H1 (cell line): Measurements from ENCODE around the gene DHRS13. TPM values are rescaled to one million over a fixed set of nuclear protein-coding genes. Genes with fewer than 3 reads are reported as not detected.
A peak's percentile ranks its signal among the peaks of the same experiment; 100 is the strongest.

ENCODE experiments used
- CTCF ChIA-PET: fragments of 300-600 bp; sonication (Branson Sonifier 250); formaldehyde crosslinking; loops from one replicate; lab custom pipeline; 2021; ENCODE audit not compliant: partially characterized antibody; lab: Charles Lee
- POLR2A ChIA-PET: fragments of 300-600 bp; sonication (Branson Sonifier 250); formaldehyde crosslinking; loops from one replicate; lab custom pipeline; 2021; ENCODE audit warnings: inconsistent platforms; ENCODE audit not compliant: partially characterized antibody; lab: Charles Lee
- DNase-seq, 2 experiments: peaks; one replicate each; pipeline versions ENCODE4 v3.0.0 to v3.0.0-alpha.2; 2010 to 2022; ENCODE audit warnings: low spot score in 2 of 2, low read depth in 1 of 2, mixed read lengths in 1 of 2
- FAIRE-seq: peaks from 2 replicates; lab custom pipeline; 2011; peaks lifted over from hg19 to GRCh38; lab: Jason Lieb, UNC
- H2AFZ ChIP-seq: 2 replicates; pipeline ENCODE4 v1.8.1; 2012; ENCODE audit warnings: low read length, inconsistent platforms
- H2AK5ac ChIP-seq: 2 replicates; pipeline ENCODE4 v1.6.1; 2013; ENCODE audit warnings: low read depth, low read length
- H2BK120ac ChIP-seq: replicated peaks from 2 replicates; pipeline ENCODE3; 2013; ENCODE audit warnings: low read depth, low read length, inconsistent platforms
- H2BK12ac ChIP-seq: 2 replicates; pipeline ENCODE4 v1.6.1; 2013; ENCODE audit warnings: low read depth, low read length
- H2BK15ac ChIP-seq: 2 replicates; pipeline ENCODE4 v1.6.1; 2013; ENCODE audit warnings: low read length
- H2BK20ac ChIP-seq: 2 replicates; pipeline ENCODE4 v1.6.1; 2013; ENCODE audit warnings: low read length
- H2BK5ac ChIP-seq: 2 replicates; pipeline ENCODE4 v1.6.1; 2013; ENCODE audit warnings: low read depth, low read length
- H3K14ac ChIP-seq: 2 replicates; pipeline ENCODE4 v1.6.1; 2013; ENCODE audit warnings: inconsistent platforms; ENCODE audit not compliant: insufficient read length
- H3K18ac ChIP-seq: 2 replicates; pipeline ENCODE4 v1.6.1; 2013; ENCODE audit warnings: low read length; ENCODE audit errors: extremely low read depth
- H3K23ac ChIP-seq: 2 replicates; pipeline ENCODE4 v1.6.1; 2013; ENCODE audit warnings: inconsistent platforms; ENCODE audit not compliant: insufficient read length
- H3K23me2 ChIP-seq: 2 replicates; pipeline ENCODE4 v1.6.1; 2013; ENCODE audit warnings: low read depth, low read length
- H3K27ac ChIP-seq: 2 replicates; pipeline ENCODE4 v1.6.1; 2011; ENCODE audit warnings: low read depth, low read length, inconsistent platforms
- H3K27me3 ChIP-seq, 4 experiments: replicated peaks in 1 of 4; 1 replicate in 1 of 4; 2 replicates in 3 of 4; pipeline versions ENCODE4 v1.6.1 to v1.8.1; 2011 to 2013; ENCODE audit warnings: low read length in 3 of 4, mild to moderate bottlenecking in 3 of 4, inconsistent platforms in 2 of 4, mixed read lengths in 2 of 4, moderate library complexity in 1 of 4; ENCODE audit not compliant: control insufficient read depth in 3 of 4, insufficient read depth in 3 of 4; ENCODE audit errors: extremely low read depth in 1 of 4
- H3K36me3 ChIP-seq, 4 experiments: 2 replicates each; pipeline versions ENCODE4 v1.6.1 to v1.8.1; 2011 to 2013; ENCODE audit warnings: mild to moderate bottlenecking in 4 of 4, low read length in 3 of 4, moderate library complexity in 2 of 4, control low read depth in 1 of 4, inconsistent platforms in 1 of 4; ENCODE audit not compliant: insufficient read depth in 4 of 4, control insufficient read depth in 2 of 4
- H3K4ac ChIP-seq: replicated peaks from 2 replicates; pipeline ENCODE3; 2013; ENCODE audit warnings: low read length, low read depth, mixed read lengths, inconsistent platforms; ENCODE audit not compliant: insufficient read length
- H3K4me1 ChIP-seq, 4 experiments: replicated peaks in 1 of 4; 1 replicate in 1 of 4; 2 replicates in 3 of 4; pipeline versions ENCODE4 v1.6.1 to v1.8.1; 2011 to 2013; ENCODE audit warnings: low read length in 3 of 4, inconsistent platforms in 2 of 4, mixed read lengths in 1 of 4; ENCODE audit not compliant: insufficient read depth in 4 of 4, control insufficient read depth in 3 of 4
- H3K4me2 ChIP-seq, 2 experiments: 2 replicates each; pipeline versions ENCODE4 v1.6.1 to v1.8.1; 2011 to 2013; ENCODE audit warnings: low read depth in 2 of 2, low read length in 2 of 2, control low read depth in 1 of 2, inconsistent platforms in 1 of 2, mild to moderate bottlenecking in 1 of 2; ENCODE audit not compliant: insufficient read depth in 1 of 2
- H3K4me3 ChIP-seq, 4 experiments: fragments of 200-600, 300-600 bp in 1 of 4; sonication (generic), shearing (Covaris generic), sonication (Bioruptor Twin) in 1 of 4; 2 replicates each; pipeline versions ENCODE4 v1.5.1 to v1.8.1; 2011 to 2016; ENCODE audit warnings: low read length in 4 of 4, low read depth in 3 of 4, control low read depth in 2 of 4, inconsistent platforms in 2 of 4, mild to moderate bottlenecking in 2 of 4, mixed read lengths in 1 of 4, moderate library complexity in 1 of 4; ENCODE audit not compliant: insufficient read depth in 2 of 4; ENCODE audit errors: extremely low read depth in 1 of 4
- H3K56ac ChIP-seq: replicated peaks from 2 replicates; pipeline ENCODE3; 2013; ENCODE audit warnings: low read depth, mild to moderate bottlenecking, mixed read lengths, low read length, inconsistent platforms; ENCODE audit not compliant: insufficient read length
- H3K79me1 ChIP-seq: 2 replicates; pipeline ENCODE4 v1.6.1; 2013; ENCODE audit warnings: low read depth, low read length, control low read depth
- H3K79me2 ChIP-seq, 2 experiments: 2 replicates each; pipeline versions ENCODE4 v1.6.1 to v1.8.1; 2012 to 2013; ENCODE audit warnings: low read length in 2 of 2, mild to moderate bottlenecking in 2 of 2, inconsistent platforms in 1 of 2; ENCODE audit not compliant: insufficient read depth in 2 of 2, control insufficient read depth in 1 of 2
- H3K9ac ChIP-seq, 4 experiments: replicated peaks in 1 of 4; 1 replicate in 1 of 4; 2 replicates in 3 of 4; pipeline versions ENCODE4 v1.6.1 to v1.8.1; 2011 to 2013; ENCODE audit warnings: low read depth in 3 of 4, low read length in 3 of 4, control low read depth in 2 of 4, mild to moderate bottlenecking in 2 of 4, moderate library complexity in 2 of 4, inconsistent platforms in 1 of 4; ENCODE audit errors: extremely low read depth in 1 of 4
- H3K9me3 ChIP-seq, 2 experiments: 2 replicates each; pipeline versions ENCODE4 v1.6.1 to v1.8.1; 2012 to 2013; ENCODE audit warnings: mild to moderate bottlenecking in 2 of 2, moderate library complexity in 2 of 2, control low read depth in 1 of 2, inconsistent platforms in 1 of 2, low read depth in 1 of 2, low read length in 1 of 2, mixed read lengths in 1 of 2; ENCODE audit not compliant: insufficient read depth in 2 of 2
- H4K20me1 ChIP-seq, 2 experiments: replicated peaks in 1 of 2; 2 replicates each; pipeline versions ENCODE3 to v1.8.1; 2011 to 2013; ENCODE audit warnings: inconsistent platforms in 2 of 2, low read length in 2 of 2, mild to moderate bottlenecking in 1 of 2; ENCODE audit not compliant: insufficient read depth in 2 of 2, control insufficient read depth in 1 of 2
- H4K5ac ChIP-seq: 2 replicates; pipeline ENCODE4 v1.6.1; 2013; ENCODE audit warnings: low read length, low read depth, mixed read lengths, inconsistent platforms; ENCODE audit not compliant: insufficient read length
- H4K8ac ChIP-seq: 2 replicates; pipeline ENCODE4 v1.8.0; 2013; ENCODE audit warnings: mild to moderate bottlenecking, moderate library complexity, low read length, inconsistent platforms; ENCODE audit not compliant: insufficient read depth; ENCODE audit errors: extremely low read depth
- H4K91ac ChIP-seq: replicated peaks from 2 replicates; pipeline ENCODE3; 2013; ENCODE audit warnings: low read length, mixed read lengths, inconsistent platforms; ENCODE audit not compliant: insufficient read length
- POLR2A ChIP-seq, 2 experiments: IDR thresholded peaks; 1 replicate in 1 of 2; 2 replicates in 1 of 2; pipeline ENCODE4 v1.6.1; 2011; ENCODE audit warnings: low read depth in 2 of 2, low read length in 2 of 2, mild to moderate bottlenecking in 2 of 2; ENCODE audit errors: control extremely low read depth in 1 of 2
- SP1 ChIP-seq: IDR thresholded peaks from 2 replicates; pipeline ENCODE4 v1.6.1; 2011; ENCODE audit warnings: low read depth, low read length
- WGBS, 2 experiments: shearing (Covaris generic) in 1 of 2; methylation state at CpG; one replicate each; pipeline versions ENCODE4 v1.1.6 to v1.1.7; 2013 to 2015; ENCODE audit warnings: low lambda C conversion rate in 2 of 2, mixed read lengths in 2 of 2, inconsistent platforms in 1 of 2, low coverage in 1 of 2, missing lambda C conversion rate in 1 of 2; ENCODE audit not compliant: insufficient replicate concordance in 2 of 2, insufficient coverage in 1 of 2, insufficient read length in 1 of 2; ENCODE audit errors: extremely low coverage in 1 of 2, missing lambda C conversion rate in 1 of 2; 5-methylcytosine and 5-hydroxymethylcytosine counted together
- polyA plus RNA-seq, 7 experiments: library from polyadenylated mRNA; depleted of rRNA in 3 of 7; stranded (reverse) in 5 of 7; unstranded in 2 of 7; fragments of >200 nt in 5 of 7; fragments of 200-250 nt in 2 of 7; gene quantifications; 1 replicate in 5 of 7; 2 replicates in 1 of 7; 4 replicates in 1 of 7; pipeline versions ENCODE4 v1.2.1 to v1.2.3, GENCODE V29; 2011 to 2013; ENCODE audit warnings: missing spikeins in 2 of 7, mixed read lengths in 2 of 7
- total RNA-seq: library from RNA; stranded (reverse); fragmentation: NEBNext Ultra II Directional; extraction: Animal tissue kit (Norgen Biotek cat#: 25700); gene quantifications from 2 replicates; pipeline ENCODE4 v1.2.1, GENCODE V29; 2021

Gene DHRS13
- total and polyA plus RNA-seq, 2 of the 8 experiments (the other 6 are each of a cell fraction or from before 2014, with no cell fraction given): 23.7 to 30.0 TPM

DNA sequence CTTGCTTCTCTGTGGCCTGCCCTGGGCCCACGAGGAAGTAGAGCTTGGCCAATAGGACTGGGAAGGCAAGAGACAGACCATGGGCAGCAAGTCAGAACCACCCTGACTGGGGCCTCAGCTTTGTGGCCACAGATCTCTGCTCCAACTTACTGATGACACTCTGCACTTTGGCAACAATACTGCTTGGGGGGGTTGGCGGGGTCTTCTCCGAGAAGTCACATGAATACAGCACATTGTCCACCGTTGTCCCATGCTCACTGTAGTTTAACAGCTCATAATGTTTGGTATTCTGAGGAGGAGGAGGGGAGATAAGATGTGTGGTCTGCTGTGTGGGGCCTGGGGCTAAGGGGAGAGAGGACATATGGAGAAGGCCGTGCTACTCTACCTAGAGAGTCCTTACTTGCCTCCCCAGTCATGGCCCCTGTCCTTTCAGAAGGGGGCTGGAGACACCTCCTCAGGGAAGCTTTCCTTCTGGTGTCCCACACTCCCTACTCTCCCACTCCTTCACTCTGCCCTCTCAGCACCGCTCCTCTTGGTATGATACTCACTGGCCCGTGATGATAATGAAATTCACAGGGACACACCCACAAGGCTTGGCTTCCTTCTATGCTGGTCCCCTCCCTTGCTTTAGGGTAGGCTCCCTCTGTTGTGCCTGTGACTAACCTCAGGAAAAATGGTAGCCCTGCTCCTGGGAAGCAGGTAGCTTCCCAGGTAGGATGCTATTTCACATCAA is 4.0 kb upstream of the DHRS13 start:
- no peak overlapping the region for H3K23ac ChIP-seq
- H3K4me3 ChIP-seq: no peak overlapping the region
- H2BK12ac ChIP-seq: no peak overlapping the region
- no peak overlapping the region for H3K4ac ChIP-seq
- H2AK5ac ChIP-seq: no peak overlapping the region
- H2BK20ac ChIP-seq: no peak overlapping the region
- no peak overlapping the region for H2BK120ac ChIP-seq
- H2BK15ac ChIP-seq: no peak overlapping the region
- POLR2A ChIA-PET: interaction anchor here (0.6 to 7.7 kb wide), 10 partner anchors 9 to 180 kb away, joined by 3 to 71 read pairs (median 4); partner anchors contain the start of genes FLOT2, NEK8, PHF12 and TLCD1
- no peak overlapping the region for H3K56ac ChIP-seq
- no peaks in the 10 kb centered on the region for H3K79me2 ChIP-seq
- H4K91ac ChIP-seq: no peak overlapping the region
- H3K18ac ChIP-seq: no peak overlapping the region
- H4K8ac ChIP-seq: no peak overlapping the region
- peaks cover 46 to 63% (median 57%) of the 10 kb centered on the region in 4 experiments for H3K36me3 ChIP-seq
- no peak overlapping the region for H3K9ac ChIP-seq
- H3K79me1 ChIP-seq: peaks cover under 1% of the 10 kb centered on the region; the same call in 1 of the 2 replicates
- H2BK5ac ChIP-seq: peak overlapping the region; percentile 37; the same call in 1 of the 2 replicates
- no peak for TF ChIP-seq SP1
- peak in 1 of 2 experiments; percentile 21; a peak in 1 of 3 replicates for TF ChIP-seq POLR2A (IDR thresholded peaks at IDR 0.05; ENCODE audit: control extremely low read depth in 1 of 2, low read depth in 2 of 2, low read length in 2 of 2)
- TF ChIP-seq, all 59 proteins: peak for 1
- peaks cover 6% of the 10 kb centered on the region; the same call in 1 of the 2 replicates for H3K23me2 ChIP-seq
- no peaks in the 10 kb centered on the region for H3K27me3 ChIP-seq
- CTCF ChIA-PET: interaction anchor here (1.1 to 9.6 kb wide), 8 partner anchors 13 to 210 kb away, joined by 3 to 123 read pairs (median 5); partner anchors contain the start of genes NEK8 and TLCD1
- 92% methylated on average over 7 of the region's 7 CpGs; no CpG with 5 or more reads in 1 of the 2 experiments for WGBS, 2 experiments
- DNase-seq: no peak
- peaks cover 4 to 14% of the 10 kb centered on the region in 2 experiments for H4K20me1 ChIP-seq
- no peaks in the 10 kb centered on the region for H3K9me3 ChIP-seq
- no peak overlapping the region for H3K27ac ChIP-seq
- peaks cover 0 to 6% (median 2%) of the 10 kb centered on the region in 4 experiments for H3K4me1 ChIP-seq
- FAIRE-seq: no peak
- H2AFZ ChIP-seq: no peak overlapping the region
- H4K5ac ChIP-seq: no peak overlapping the region
- no peak overlapping the region for H3K4me2 ChIP-seq
- no peak overlapping the region for H3K14ac ChIP-seq
